IMR-90 (cell line): Measurements from ENCODE around the gene NMRK2. TPM values are rescaled to one million over a fixed set of nuclear protein-coding genes. Genes with fewer than 3 reads are reported as not detected.

ENCODE experiments used
- ATAC-seq: fragments of 200-7000 bp; cut with Tn5 transposase; 2 replicates; pipeline ENCODE4 v1.9.1; 2020; ENCODE audit warnings: low read depth, mild to moderate bottlenecking, moderate library complexity
- BruUV-seq: library from RNA; stranded (reverse); fragments of 400-500 nt; replicated peaks from 2 replicates; lab custom pipeline; 2021; lab: Mats Ljungman, UMichigan
- CTCF ChIA-PET: fragments of 300-600 bp; formaldehyde crosslinking; extraction: SDS; loops from one replicate; lab custom pipeline; 2021; ENCODE audit warnings: antibody characterized with exemption; lab: Yijun Ruan, JAX
- POLR2A ChIA-PET: fragments of 300-600 bp; sonication (Branson Sonifier 250); formaldehyde crosslinking; loops from one replicate; lab custom pipeline; 2022; ENCODE audit warnings: antibody characterized with exemption; ENCODE audit not compliant: unreplicated experiment; lab: Charles Lee
- DNase-seq: peaks from one replicate; pipeline ENCODE4 v3.0.0; 2013
- H2AFZ ChIP-seq: replicated peaks from 2 replicates; pipeline ENCODE3; 2013; ENCODE audit warnings: low read length, mild to moderate bottlenecking; ENCODE audit not compliant: poor library complexity
- H2AK5ac ChIP-seq: 2 replicates; pipeline ENCODE4 v1.6.1; 2013; ENCODE audit warnings: low read depth, low read length, inconsistent platforms
- H2AK9ac ChIP-seq: replicated peaks from 2 replicates; pipeline ENCODE3; 2013; ENCODE audit warnings: mild to moderate bottlenecking, low read depth, low read length, moderate library complexity; ENCODE audit not compliant: poor library complexity
- H2BK120ac ChIP-seq: 2 replicates; pipeline ENCODE4 v1.6.1; 2013; ENCODE audit warnings: low read depth, low read length, inconsistent platforms
- H2BK15ac ChIP-seq: 3 replicates; pipeline ENCODE4 v1.6.1; 2013; ENCODE audit warnings: low read depth, low read length, inconsistent platforms
- H2BK20ac ChIP-seq: 2 replicates; pipeline ENCODE4 v1.6.1; 2013; ENCODE audit warnings: low read depth, mild to moderate bottlenecking, inconsistent platforms, low read length, moderate library complexity
- H2BK5ac ChIP-seq: 2 replicates; pipeline ENCODE4 v1.6.1; 2013; ENCODE audit warnings: mild to moderate bottlenecking, low read depth, low read length, inconsistent platforms; ENCODE audit not compliant: poor library complexity, severe bottlenecking
- H3K14ac ChIP-seq: replicated peaks from 2 replicates; pipeline ENCODE4 v1.6.1; 2013; ENCODE audit warnings: low read depth, low read length, inconsistent platforms
- H3K18ac ChIP-seq: 2 replicates; pipeline ENCODE4 v1.6.1; 2013; ENCODE audit warnings: low read depth, low read length, control low read depth
- H3K23ac ChIP-seq: 2 replicates; pipeline ENCODE4 v1.6.1; 2013; ENCODE audit warnings: low read depth, low read length, inconsistent platforms
- H3K27ac ChIP-seq: 2 replicates; pipeline ENCODE4 v1.5.1; 2013; ENCODE audit warnings: mild to moderate bottlenecking, control low read depth, low read length; ENCODE audit not compliant: insufficient read depth
- H3K27me3 ChIP-seq: 2 replicates; pipeline ENCODE4 v1.6.1; 2013; ENCODE audit warnings: low read length; ENCODE audit not compliant: control insufficient read depth, insufficient read depth
- H3K36me3 ChIP-seq: 2 replicates; pipeline ENCODE4 v1.6.1; 2013; ENCODE audit warnings: low read length, mixed read lengths; ENCODE audit not compliant: control insufficient read depth, insufficient read depth
- H3K4ac ChIP-seq: 2 replicates; pipeline ENCODE4 v1.6.1; 2013; ENCODE audit warnings: low read depth, low read length, inconsistent platforms
- H3K4me1 ChIP-seq: 2 replicates; pipeline ENCODE4 v1.6.1; 2013; ENCODE audit warnings: low read length, mixed read lengths; ENCODE audit not compliant: control insufficient read depth, insufficient read depth
- H3K4me2 ChIP-seq: 2 replicates; pipeline ENCODE4 v1.6.1; 2013; ENCODE audit warnings: low read depth, mild to moderate bottlenecking, control low read depth, low read length, moderate library complexity
- H3K4me3 ChIP-seq: 2 replicates; pipeline ENCODE4 v1.5.1; 2013; ENCODE audit warnings: low read depth, mild to moderate bottlenecking, control low read depth, low read length, moderate library complexity; ENCODE audit not compliant: insufficient read depth
- H3K56ac ChIP-seq: 2 replicates; pipeline ENCODE4 v1.6.1; 2013; ENCODE audit warnings: low read length, inconsistent platforms; ENCODE audit not compliant: insufficient read depth; ENCODE audit errors: extremely low read depth
- H3K79me1 ChIP-seq, 2 experiments: 2 replicates each; pipeline ENCODE4 v1.6.1; 2013; ENCODE audit warnings: low read length in 2 of 2, inconsistent platforms in 1 of 2, low read depth in 1 of 2
- H3K9ac ChIP-seq: 2 replicates; pipeline ENCODE4 v1.6.1; 2013; ENCODE audit warnings: low read depth, low read length, control low read depth
- H3K9me1 ChIP-seq: 2 replicates; pipeline ENCODE4 v1.6.1; 2013; ENCODE audit warnings: low read length, inconsistent platforms; ENCODE audit not compliant: insufficient read depth
- H3K9me3 ChIP-seq: 2 replicates; pipeline ENCODE4 v1.6.1; 2013; ENCODE audit warnings: low read length; ENCODE audit not compliant: control insufficient read depth, insufficient read depth
- H4K20me1 ChIP-seq: 2 replicates; pipeline ENCODE4 v1.6.1; 2013; ENCODE audit warnings: low read length, inconsistent platforms; ENCODE audit not compliant: insufficient read depth
- H4K5ac ChIP-seq: 2 replicates; pipeline ENCODE4 v1.6.1; 2013; ENCODE audit warnings: mild to moderate bottlenecking, low read depth, low read length, control low read depth
- H4K8ac ChIP-seq, 2 experiments: 2 replicates each; pipeline ENCODE4 v1.6.1; 2013; ENCODE audit warnings: low read depth in 2 of 2, low read length in 2 of 2, control low read depth in 1 of 2, inconsistent platforms in 1 of 2
- H4K91ac ChIP-seq: 2 replicates; pipeline ENCODE4 v1.6.1; 2013; ENCODE audit warnings: low read depth, low read length, inconsistent platforms; ENCODE audit not compliant: insufficient read depth
- CHD1 ChIP-seq: IDR thresholded peaks from 2 replicates; pipeline ENCODE4 v1.6.1; 2012; ENCODE audit warnings: low read depth, low read length, improper control_type of control experiment
- ELK1 ChIP-seq: fragments of 150-350 bp; IDR thresholded peaks from 2 replicates; pipeline ENCODE4 v1.6.1; 2016; ENCODE audit warnings: low read depth, mild to moderate bottlenecking, low read length, moderate library complexity, borderline replicate concordance
- MAFK ChIP-seq: IDR thresholded peaks from 2 replicates; pipeline ENCODE4 v1.6.1; 2012; ENCODE audit warnings: low read depth, low read length, improper control_type of control experiment
- MAZ ChIP-seq: IDR thresholded peaks from 2 replicates; pipeline ENCODE4 v1.6.1; 2012; ENCODE audit warnings: low read depth, mild to moderate bottlenecking, low read length, improper control_type of control experiment, moderate library complexity, borderline replicate concordance
- NFE2L2 ChIP-seq: fragments of 150-350 bp; IDR thresholded peaks from 2 replicates; pipeline ENCODE4 v1.6.1; 2016; ENCODE audit warnings: low read depth, mild to moderate bottlenecking, low read length
- POLR2A ChIP-seq: IDR thresholded peaks from 2 replicates; pipeline ENCODE4 v1.6.1; 2012; ENCODE audit warnings: mild to moderate bottlenecking, low read depth, low read length
- RAD21 ChIP-seq: IDR thresholded peaks from 2 replicates; pipeline ENCODE4 v1.6.1; 2012; ENCODE audit warnings: low read length, improper control_type of control experiment
- RCOR1 ChIP-seq: IDR thresholded peaks from 2 replicates; pipeline ENCODE4 v1.6.1; 2012; ENCODE audit warnings: mild to moderate bottlenecking, low read length, improper control_type of control experiment; ENCODE audit not compliant: insufficient replicate concordance
- RFX5 ChIP-seq: IDR thresholded peaks from 2 replicates; pipeline ENCODE4 v1.8.0; 2012; ENCODE audit warnings: low read depth, mild to moderate bottlenecking, low read length, moderate library complexity
- SMC3 ChIP-seq: fragments of 150-350 bp; IDR thresholded peaks from 2 replicates; pipeline ENCODE4 v1.6.1; 2016; ENCODE audit warnings: low read depth, mild to moderate bottlenecking, antibody characterized with exemption, low read length, moderate library complexity
- WGBS, 2 experiments: methylation state at CpG; one replicate each; pipeline versions ENCODE4 v1.1.5 to v1.1.7; 2013; ENCODE audit warnings: missing lambda C conversion rate in 2 of 2; ENCODE audit not compliant: insufficient read length in 1 of 2; ENCODE audit errors: extremely low coverage in 2 of 2; 5-methylcytosine and 5-hydroxymethylcytosine counted together
- dilution Hi-C: fragments of 300-500 bp; cut with HindIII; formaldehyde crosslinking; loops from one replicate; pipeline ENCODE4 v1.14.3; 2018; ENCODE audit warnings: low sequenced_read_pairs; ENCODE audit not compliant: unreplicated experiment
- in situ Hi-C: fragments of 300-500 bp; cut with MboI; formaldehyde crosslinking; loops from 3 replicates; pipeline ENCODE4 v1.14.3; 2019; ENCODE audit warnings: low sequenced_read_pairs, inconsistent platforms, mixed read lengths
- intact Hi-C: fragments of 100-400 bp; cut with micrococcal nuclease; formaldehyde crosslinking; loops from 2 replicates; pipeline ENCODE4 v1.10.0; 2022
- polyA plus RNA-seq, 3 experiments: library from polyadenylated mRNA; depleted of rRNA; stranded (reverse); fragments of >200 nt; gene quantifications; 2 replicates each; pipeline ENCODE4 v1.2.3, GENCODE V29; 2012; ENCODE audit warnings: low replicate concordance in 1 of 3
- total RNA-seq: library from RNA; depleted of rRNA; stranded (reverse); fragments of >200 nt; gene quantifications from 2 replicates; pipeline ENCODE4 v1.2.3, GENCODE V29; 2012

The NMRK2 gene
- total and polyA plus RNA-seq, 2 of the 4 experiments (the other 2 are of a cell fraction): not detected

- Histone ChIP-seq H3K36me3 (peaks cover 78% of the 10 kb centered on the region), H2BK5ac (no peak overlapping the region), H3K27ac (no peak overlapping the region), H2BK15ac (no peak overlapping the region), H4K20me1 (peaks cover 89% of the 10 kb centered on the region), H2AK9ac (no peak overlapping the region), H2BK120ac (no peak overlapping the region), H3K4ac (no peak overlapping the region), H4K8ac (no peak overlapping the region), H2BK20ac (no peak overlapping the region), H3K27me3 (no peaks in the 10 kb centered on the region), H3K14ac (no peak overlapping the region), H3K18ac (no peak overlapping the region), H3K4me2 (no peak overlapping the region), H3K56ac (no peak overlapping the region), H3K79me1 (peaks cover 9 to 87% of the 10 kb centered on the region in 2 experiments), H3K4me3 (no peak overlapping the region), H2AK5ac (no peak overlapping the region), H3K9me1 (peaks cover 15% of the 10 kb centered on the region; the same call in 1 of the 2 replicates), H2AFZ (no peak overlapping the region), H3K4me1 (peaks cover 9% of the 10 kb centered on the region), H4K5ac (no peak overlapping the region), H3K23ac (no peak overlapping the region), H3K9ac (no peak overlapping the region), H3K9me3 (no peaks in the 10 kb centered on the region), H4K91ac (no peak overlapping the region)
- CTCF ChIA-PET: no interaction called here
- in situ Hi-C loops (no loop called here), dilution Hi-C loops (no loop called here), intact Hi-C loops (no loop called here)
- no peak for ATAC-seq
- DNase-seq: no peak
- WGBS, 2 experiments: 90% methylated on average over 8 of the region's 10 CpGs; no CpG with 5 or more reads in 1 of the 2 experiments
- BruUV-seq: no TSS peak
- POLR2A ChIA-PET: no interaction called here
- no peak for TF ChIP-seq SMC3
- no peak for TF ChIP-seq MAFK
- TF ChIP-seq MAZ: no peak
- TF ChIP-seq CHD1: no peak
- no peak for TF ChIP-seq RCOR1
- no peak for TF ChIP-seq RFX5
- TF ChIP-seq NFE2L2: no peak
- TF ChIP-seq RAD21: no peak
- TF ChIP-seq POLR2A: no peak
- TF ChIP-seq ELK1: no peak
Measured at GRCh38 chr19:3981373-3981735, 48.5 kb downstream of the NMRK2 start.
